Stimulated activated naive CD8-positive, alpha-beta T cell treated with anti-CD3 and anti-CD28 coated beads, Interleukin-15, Interleukin-2, amounts not matched to agents 100 U/mL and 50 U/mL, for 24 hours (primary cell): ENCODE measurements around the gene KCNMA1.

Source experiments
- ATAC-seq: fragments of 150-1000 bp; cut with Tn5 transposase; one replicate; pipeline ENCODE4 v1.10.0; 2021
- DNase-seq: peaks from one replicate; pipeline ENCODE4 v3.0.0; 2021

The KCNMA1 gene

DNA sequence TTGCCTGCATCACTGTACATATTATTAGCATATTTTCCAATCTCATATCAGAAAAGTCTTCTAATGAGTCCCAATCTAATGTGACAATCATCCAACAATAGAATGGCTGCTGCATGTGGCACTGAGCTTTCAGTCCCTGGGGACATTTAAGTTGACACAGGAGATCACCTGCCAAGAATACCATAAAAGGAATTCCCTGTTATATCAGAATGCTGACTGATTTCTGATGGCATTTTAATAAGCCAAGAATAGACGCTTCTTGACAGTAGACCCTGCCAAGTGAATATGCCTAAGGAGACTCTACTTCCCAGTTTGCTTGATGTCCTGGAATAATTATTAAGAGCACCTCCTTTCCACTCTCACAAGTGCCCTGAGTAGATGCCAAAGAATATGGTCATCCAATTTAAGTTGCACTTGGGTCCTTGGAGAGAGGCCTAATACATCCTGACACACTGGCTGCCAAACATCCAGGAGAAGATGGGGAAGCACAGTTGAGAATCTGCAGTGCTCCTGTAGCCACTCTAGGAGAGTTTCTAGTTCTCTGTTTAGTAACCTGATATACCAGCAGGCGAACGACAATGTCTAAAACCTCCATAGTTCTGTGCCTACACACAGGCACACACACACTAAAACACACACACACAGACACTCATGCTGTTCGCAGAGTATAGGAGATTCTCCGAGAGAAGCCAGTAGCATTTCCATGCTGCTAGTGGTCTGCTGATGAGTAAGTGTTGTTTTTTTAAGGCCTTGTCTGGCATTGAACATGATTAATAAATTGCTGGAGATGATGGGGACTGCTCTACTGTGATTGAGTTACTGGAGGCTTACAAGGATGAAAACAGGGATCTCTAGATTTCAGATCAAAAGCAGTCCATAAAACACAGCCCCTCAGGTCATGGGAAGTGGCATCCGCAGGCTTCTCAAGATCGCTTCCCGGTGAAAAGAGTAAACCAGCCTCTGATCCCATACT is 369.6 kb downstream of the KCNMA1 start:
- DNase-seq = no peak
- no peak for ATAC-seq

- DNase-seq (no peak), ATAC-seq (no peak)
Measured at GRCh38 chr10:77266242-77266641, 371.4 kb downstream of the KCNMA1 start.

- peak; percentile 88 for ATAC-seq
Measured at GRCh38 chr10:77264527-77264926, 373.1 kb downstream of the KCNMA1 start.

GRCh38 chr10:77264107-77264506 is 373.5 kb downstream of the KCNMA1 start:
- ATAC-seq (peak; percentile 90), DNase-seq (peak; percentile 19)

More at GRCh38 chr10:77264527-77264926, 373.1 kb downstream of the KCNMA1 start:
- DNase-seq = peak; percentile 10

- no peak for ATAC-seq
Measured at GRCh38 chr10:77263700-77264099, 373.9 kb downstream of the KCNMA1 start.

DNA sequence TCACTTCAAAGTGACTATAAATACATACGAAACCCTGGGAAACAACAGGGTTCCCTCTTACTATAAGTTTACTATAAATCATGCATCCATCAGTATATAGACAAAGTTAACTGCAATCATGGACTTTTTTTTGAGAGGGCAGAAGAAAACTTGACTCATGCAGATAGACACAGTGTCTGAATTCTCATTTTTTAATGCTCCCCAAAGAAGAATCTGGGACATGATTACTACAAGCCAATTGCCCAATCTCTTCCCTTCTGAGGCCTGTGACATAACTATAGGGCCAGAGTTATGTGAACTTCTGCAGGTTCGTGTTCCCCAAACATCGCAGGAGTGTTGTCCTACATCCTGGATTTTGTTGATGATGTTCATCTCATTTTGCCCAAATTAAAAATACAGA is 376.5 kb downstream of the KCNMA1 start:
- ATAC-seq (no peak), DNase-seq (no peak)

More at GRCh38 chr10:77263700-77264099, 373.9 kb downstream of the KCNMA1 start:
- no peak for DNase-seq

DNA sequence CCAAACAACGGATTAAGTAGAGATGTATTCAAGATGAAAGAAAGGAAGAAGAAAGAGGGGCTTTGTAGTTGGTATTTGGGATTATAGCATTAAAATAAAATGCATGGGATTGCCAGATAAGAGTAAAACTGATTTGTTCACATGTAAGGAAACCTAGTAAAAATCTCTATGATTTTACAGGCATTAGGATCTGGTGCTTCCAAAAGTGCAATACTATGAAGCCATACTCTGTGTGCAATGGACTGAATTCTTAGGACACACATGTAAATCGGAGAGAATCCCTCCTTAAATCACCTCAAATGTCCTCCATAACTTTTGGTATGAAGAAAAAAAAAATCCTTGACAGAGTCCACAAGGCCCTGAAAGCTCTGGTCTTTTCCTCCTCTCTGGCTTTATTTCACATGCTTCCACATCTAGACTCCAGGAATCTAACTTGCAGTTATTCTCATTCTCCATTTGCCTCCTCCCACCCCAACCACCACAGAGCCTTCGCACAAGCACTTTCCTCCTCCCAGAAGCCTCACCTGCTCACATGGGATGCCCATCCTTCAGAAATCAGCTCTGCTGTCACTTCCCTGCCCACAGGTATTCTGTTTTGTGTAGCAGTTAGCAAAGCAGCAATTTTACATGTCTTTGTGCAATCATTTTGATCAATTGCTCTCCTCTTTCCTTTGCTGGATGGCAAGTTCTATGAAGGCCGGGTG is 378.3 kb downstream of the KCNMA1 start:
- ATAC-seq (no peak), DNase-seq (no peak)

- ATAC-seq = no peak
- no peak for DNase-seq
Measured at GRCh38 chr10:77256346-77256745, 381.3 kb downstream of the KCNMA1 start.

DNA sequence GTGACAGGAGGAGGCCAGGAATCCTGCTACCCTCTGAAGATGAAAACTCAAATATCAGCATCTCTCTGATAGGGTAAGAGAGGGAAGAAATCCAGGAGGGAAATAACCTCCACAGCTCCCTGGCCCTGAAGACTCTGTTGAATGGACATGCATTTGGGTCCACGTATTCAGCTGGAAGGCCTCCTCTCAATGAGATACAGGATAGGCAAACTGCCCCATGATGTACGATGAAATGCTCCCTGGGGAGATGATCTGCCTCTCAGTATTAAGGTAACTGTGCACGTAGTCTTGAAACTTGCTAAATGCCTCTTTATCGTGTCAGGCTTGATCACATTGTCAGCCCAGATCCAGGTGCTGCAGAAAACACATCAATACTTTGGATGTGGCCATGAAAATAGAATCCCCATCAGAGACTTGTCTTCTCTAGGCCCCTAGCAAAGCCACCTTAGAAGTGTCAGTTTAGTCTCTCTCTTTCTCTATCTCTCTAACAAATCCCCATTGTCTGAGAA is 384.0 kb downstream of the KCNMA1 start:
- no peak for DNase-seq
- no peak for ATAC-seq

GRCh38 chr10:77253147-77253545 is 384.5 kb downstream of the KCNMA1 start:
- no peak for DNase-seq
- ATAC-seq = no peak

GRCh38 chr10:77252380-77253146 is 385.0 kb downstream of the KCNMA1 start:
- no peak for DNase-seq

DNA sequence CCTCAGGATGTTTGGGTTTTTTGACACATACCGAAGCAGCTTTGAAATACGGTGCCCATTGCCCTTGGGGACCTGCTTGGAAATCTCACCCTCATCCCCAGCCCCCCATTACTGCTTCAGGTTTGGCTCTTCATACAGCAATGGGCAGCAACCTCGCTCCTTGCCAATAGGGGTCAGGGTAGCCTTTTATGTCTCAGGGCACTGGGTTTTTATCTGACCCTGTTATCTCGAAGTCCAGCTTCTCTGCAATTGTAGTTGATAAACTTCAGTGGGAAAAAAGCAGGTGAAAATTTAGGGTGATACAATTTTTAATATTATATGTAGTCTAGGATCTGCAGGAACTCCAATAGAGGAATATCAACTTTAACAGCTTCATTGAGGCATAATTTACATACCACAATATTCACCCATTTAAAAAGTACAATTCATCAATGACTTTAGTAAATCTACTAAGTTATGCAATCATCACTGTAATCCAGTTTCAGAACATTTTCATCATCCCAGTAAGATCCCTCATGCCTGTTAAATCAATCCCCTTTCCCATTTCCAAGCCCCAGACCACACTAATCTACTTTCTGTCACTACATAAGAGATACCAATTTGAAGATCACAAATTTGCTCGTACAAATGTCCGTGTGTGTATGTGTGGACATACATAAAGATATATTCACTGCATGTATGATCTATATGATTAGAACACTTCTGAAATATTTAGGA is 386.2 kb downstream of the KCNMA1 start:
- DNase-seq (peak; percentile 33), ATAC-seq (no peak)

More at GRCh38 chr10:77252380-77253146, 385.0 kb downstream of the KCNMA1 start:
- ATAC-seq = no peak

GRCh38 chr10:77249901-77250459 is 387.6 kb downstream of the KCNMA1 start:
- DNase-seq = no peak
- no peak for ATAC-seq

GRCh38 chr10:77248104-77248790 is 389.4 kb downstream of the KCNMA1 start:
- no peak for DNase-seq

DNA sequence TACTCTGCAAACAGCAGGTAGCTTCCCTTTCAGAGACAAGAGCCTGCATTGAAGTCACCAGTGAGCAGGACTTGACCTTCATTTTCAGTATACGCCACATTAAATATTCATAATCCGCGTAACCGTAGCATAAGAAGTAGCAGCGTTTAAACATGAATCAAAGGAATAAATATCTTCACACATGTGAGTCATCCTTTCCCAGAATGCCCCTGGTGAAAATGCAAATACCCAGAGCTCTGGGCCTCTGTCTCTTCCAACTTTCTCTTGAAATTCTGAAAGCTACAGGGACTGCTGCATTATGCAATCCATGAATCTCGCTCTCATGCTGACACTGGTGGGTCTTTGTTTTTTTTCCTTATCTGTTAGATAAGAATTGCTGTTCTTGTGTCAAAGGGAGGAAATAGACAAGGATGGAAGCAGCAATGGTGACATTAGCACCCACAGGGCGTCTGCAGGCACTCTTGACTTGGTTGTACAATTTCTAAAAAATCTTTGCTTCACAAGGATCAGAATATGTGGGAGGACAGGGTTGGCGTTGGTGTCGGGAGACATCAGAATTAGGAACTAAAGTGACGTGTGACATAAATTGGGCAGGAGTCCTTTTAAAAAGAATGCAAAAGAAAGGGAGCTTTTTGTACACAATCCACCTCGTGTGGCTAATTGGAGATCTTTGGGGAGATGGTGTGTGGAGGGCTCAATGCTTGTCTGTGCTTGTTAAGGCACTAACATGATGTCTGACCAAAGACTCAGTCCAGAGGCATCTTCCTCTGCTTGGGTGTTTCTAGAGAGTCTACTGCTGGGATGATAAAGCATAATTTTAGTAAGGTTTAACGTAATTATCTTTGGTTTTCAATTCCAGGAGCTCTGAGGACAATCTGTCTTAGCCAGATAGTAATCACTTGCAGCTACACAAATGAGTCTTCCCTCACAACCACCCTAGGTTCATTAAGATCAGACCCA is 390.3 kb downstream of the KCNMA1 start:
- DNase-seq (no peak), ATAC-seq (no peak)

More at GRCh38 chr10:77248104-77248790, 389.4 kb downstream of the KCNMA1 start:
- no peak for ATAC-seq

DNA sequence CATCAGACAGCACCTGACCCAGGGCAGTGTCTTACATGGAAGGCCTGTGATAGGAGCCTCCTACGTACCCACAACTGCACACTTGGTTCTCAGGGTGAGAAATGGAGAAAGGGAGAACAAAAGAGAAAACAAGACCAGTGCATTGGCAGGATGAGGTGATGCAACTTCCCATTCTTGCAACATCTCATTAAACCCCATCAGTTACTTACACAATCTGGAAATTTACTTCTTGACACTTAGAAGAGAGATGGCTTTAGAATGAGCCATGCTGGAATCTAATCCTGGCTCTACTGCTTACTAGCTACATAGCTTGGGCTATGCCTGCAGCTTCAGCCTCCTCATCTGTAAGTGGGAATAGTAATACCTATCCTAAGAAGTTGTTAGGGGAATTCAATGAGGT is 391.7 kb downstream of the KCNMA1 start:
- no peak for DNase-seq

GRCh38 chr10:77244746-77245145 is 392.9 kb downstream of the KCNMA1 start:
- DNase-seq (no peak), ATAC-seq (no peak)

More for the DNA sequence above, 391.7 kb downstream of the KCNMA1 start:
- ATAC-seq = no peak

DNA sequence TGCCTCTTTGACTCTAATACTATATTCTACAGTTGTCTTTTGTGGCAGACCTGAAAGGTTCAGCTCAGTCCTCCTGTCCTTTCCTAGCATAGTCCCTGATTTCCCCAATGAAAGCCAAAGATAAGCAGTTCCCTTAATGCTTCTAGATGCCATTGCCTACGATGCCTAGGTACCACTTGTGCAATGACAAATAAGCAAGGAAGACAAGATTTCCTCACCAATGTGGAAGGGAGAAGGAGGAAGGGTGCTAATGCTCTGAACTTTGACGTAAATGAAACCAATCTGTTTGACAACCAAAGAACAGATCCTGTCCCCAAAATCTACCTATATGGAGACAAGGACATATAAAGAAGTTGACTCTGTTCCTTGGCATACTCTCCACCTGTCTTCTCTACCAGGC is 393.3 kb downstream of the KCNMA1 start:
- ATAC-seq (no peak), DNase-seq (no peak)

DNA sequence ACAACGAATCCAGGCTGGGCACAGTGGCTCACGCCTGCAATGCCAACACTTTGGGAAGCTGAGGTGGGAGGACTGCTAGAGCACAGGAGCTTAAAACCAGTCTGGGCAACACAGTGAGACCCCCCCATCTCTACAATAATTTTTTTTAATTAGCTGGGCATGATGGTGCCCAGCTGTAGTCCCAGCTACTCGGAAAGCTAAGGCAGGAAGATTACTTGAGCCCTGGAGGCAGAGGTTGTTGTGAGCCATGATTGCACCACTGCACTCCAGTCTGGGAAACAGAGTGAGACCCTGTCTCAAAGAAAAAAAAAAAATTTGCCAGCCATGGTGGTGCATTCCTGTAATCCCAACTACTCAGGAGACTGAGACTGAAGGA is 396.3 kb downstream of the KCNMA1 start:
- DNase-seq (no peak), ATAC-seq (no peak)
